ENCODE measurements around the gene GOLGA1. TPM values are rescaled to one million over a fixed set of nuclear protein-coding genes. Genes with fewer than 3 reads are reported as not detected.

Gene GOLGA1
- total RNA-seq, 2 experiments from 2014 or later, result 19.0 to 19.2 TPM

DNA sequence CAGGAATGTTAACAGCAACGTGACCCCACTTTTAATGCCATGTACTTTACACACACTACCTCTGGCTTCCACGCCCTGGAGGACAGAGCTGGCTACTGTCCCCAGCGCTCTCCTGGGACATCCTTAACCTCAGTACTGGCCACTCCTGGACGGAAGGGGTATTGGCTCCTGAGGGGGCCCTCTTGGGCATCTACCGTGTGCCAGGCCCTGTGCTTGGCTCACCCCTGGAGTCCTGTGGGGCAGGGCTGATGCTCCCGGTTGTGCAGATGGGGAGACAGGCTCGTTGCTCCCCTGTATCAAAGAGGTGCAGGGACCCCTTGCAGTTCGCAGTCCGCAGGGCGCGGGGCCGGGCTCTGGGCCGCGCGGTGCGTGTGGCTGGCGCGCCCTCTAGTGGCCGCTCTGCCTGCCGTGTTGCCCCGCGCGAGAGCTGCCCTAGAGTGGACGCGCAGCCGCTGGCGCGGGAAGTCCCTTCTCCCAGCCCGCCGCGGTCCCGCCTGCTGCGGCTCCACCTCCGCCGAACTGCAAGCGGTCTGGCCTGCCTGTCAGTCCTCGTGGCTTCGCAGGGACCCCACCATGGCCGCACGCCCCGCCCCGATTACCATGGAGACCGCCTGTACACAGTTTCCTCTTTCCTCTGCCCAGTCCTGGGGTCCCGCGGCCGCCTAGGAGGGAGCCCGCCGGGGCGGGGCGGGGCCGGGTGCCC is 87.9 kb downstream of the GOLGA1 start, which contains the start of gene WDR38:
Gene WDR38, plus strand, starts transcription at position 632 of the 703 bp plus-strand sequence. CDS start 72 bp downstream, outside the sequence.
- TF ChIP-seq EZH2phosphoT487 (IDR thresholded peaks at IDR 0.05; ENCODE audit: borderline replicate concordance, low read depth, low read length), result no peak
- TF ChIP-seq, protein P1, sequence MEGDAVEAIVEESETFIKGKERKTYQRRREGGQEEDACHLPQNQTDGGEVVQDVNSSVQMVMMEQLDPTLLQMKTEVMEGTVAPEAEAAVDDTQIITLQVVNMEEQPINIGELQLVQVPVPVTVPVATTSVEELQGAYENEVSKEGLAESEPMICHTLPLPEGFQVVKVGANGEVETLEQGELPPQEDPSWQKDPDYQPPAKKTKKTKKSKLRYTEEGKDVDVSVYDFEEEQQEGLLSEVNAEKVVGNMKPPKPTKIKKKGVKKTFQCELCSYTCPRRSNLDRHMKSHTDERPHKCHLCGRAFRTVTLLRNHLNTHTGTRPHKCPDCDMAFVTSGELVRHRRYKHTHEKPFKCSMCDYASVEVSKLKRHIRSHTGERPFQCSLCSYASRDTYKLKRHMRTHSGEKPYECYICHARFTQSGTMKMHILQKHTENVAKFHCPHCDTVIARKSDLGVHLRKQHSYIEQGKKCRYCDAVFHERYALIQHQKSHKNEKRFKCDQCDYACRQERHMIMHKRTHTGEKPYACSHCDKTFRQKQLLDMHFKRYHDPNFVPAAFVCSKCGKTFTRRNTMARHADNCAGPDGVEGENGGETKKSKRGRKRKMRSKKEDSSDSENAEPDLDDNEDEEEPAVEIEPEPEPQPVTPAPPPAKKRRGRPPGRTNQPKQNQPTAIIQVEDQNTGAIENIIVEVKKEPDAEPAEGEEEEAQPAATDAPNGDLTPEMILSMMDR (conservative IDR thresholded peaks at IDR 0.05; ENCODE audit: low read length), result peak; percentile 94

DNA sequence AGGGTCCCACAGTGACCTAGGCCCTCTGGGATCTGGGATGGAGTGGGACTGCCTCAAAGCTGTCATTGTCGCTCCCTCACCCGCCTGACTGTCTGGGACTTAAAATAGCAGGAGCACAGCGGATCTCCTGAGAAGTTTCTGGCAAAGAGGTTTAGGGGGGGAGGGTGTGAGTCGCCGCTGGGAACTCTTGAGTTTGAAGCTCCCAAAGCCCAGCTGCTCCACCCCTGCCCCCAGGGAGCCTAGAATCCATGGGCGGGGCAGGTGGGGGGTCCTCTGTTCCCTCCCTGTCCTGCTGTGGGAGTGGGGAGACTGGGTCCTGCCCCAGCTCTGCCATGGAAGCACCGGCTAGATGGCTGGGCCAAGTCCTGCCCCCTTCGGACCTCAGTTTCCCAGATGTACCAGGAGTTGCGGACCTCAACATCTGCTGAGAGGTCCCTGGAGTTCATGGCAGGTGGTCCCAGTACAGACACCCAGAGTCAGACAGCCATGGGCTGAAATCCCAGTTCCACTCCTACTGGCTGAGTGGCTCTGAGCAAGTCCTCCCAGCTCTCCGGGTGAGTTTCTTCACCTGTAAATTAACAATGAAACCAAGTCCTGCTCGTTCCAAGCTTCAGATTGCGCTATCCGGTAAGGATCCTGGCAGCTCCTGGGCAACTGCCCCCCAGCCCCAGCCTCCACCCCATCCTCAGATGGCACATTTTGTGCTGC is 88.6 kb downstream of the GOLGA1 start:
- ChIA-PET POLR2A (interaction anchor here (2.3 kb wide), 1 partner anchor 75 kb away, joined by 6 read pairs; the partner anchor contains the start of gene OLFML2A), CTCF (ENCODE audit: unreplicated experiment) (interaction anchor here (1.4 kb wide), 1 partner anchor 85 kb away, joined by 3 read pairs; no protein-coding TSS in a partner anchor)
- no peak for TF ChIP-seq EZH2phosphoT487 (IDR thresholded peaks at IDR 0.05; ENCODE audit: borderline replicate concordance, low read depth, low read length)
- Histone ChIP-seq H3K9me2 (ENCODE audit: insufficient read depth, low read length) (no peaks in the 10 kb centered on the region), H3K4me3 (ENCODE audit: low read depth, low read length, poor library complexity, severe bottlenecking) (no peak overlapping the region), H3K9me3 (ENCODE audit: low read length) (no peaks in the 10 kb centered on the region), H3K79me2 (ENCODE audit: insufficient read depth, low read depth, low read length) (no peaks in the 10 kb centered on the region), H3K4me2 (ENCODE audit: low read length) (peak overlapping the region; percentile 72), H3K36me3 (ENCODE audit: insufficient read depth, low read length) (peaks cover 13% of the 10 kb centered on the region), H3K27ac (ENCODE audit: low read depth, low read length, poor library complexity, severe bottlenecking) (no peak overlapping the region), H2AFZ (ENCODE audit: low read length) (peak overlapping the region; percentile 9; the same call in 1 of the 2 replicates), H3K4me1 (ENCODE audit: insufficient read depth, low read length, poor library complexity, severe bottlenecking) (peaks cover 11% of the 10 kb centered on the region), H4K20me1 (ENCODE audit: insufficient read depth, low read length) (no peaks in the 10 kb centered on the region)
- intact Hi-C loops (cut with micrococcal nuclease; ENCODE audit: unreplicated experiment), result loop anchor here (5.0 to 10.0 kb wide), 2 partner anchors 140 to 523 kb away; no protein-coding TSS in a partner anchor
- no TSS peak for BruUV-seq (replicated peaks)
- DNase-seq (ENCODE audit: low spot score), result no peak

More for the DNA sequence above, 87.9 kb downstream of the GOLGA1 start, which contains the start of gene WDR38:
- no peaks in the 10 kb centered on the region for H3K9me2 ChIP-seq (ENCODE audit: insufficient read depth, low read length)
- BruUV-seq (replicated peaks), result no TSS peak
- peak; percentile 76 for DNase-seq (ENCODE audit: low spot score)
- POLR2A ChIA-PET, result interaction anchor here (2.3 kb wide), 1 partner anchor 76 kb away, joined by 6 read pairs; the partner anchor contains the start of gene OLFML2A
- CTCF ChIA-PET (ENCODE audit: unreplicated experiment), result interaction anchor here (0.8 to 1.4 kb wide), 3 partner anchors 79 to 86 kb away, joined by 3 to 5 read pairs (median 3); partner anchors contain the start of gene NR6A1
- H3K36me3 ChIP-seq (ENCODE audit: insufficient read depth, low read length), result peaks cover 20% of the 10 kb centered on the region
- H3K9me3 ChIP-seq (ENCODE audit: low read length), result no peaks in the 10 kb centered on the region
- H3K4me2 ChIP-seq (ENCODE audit: low read length), result peak within 1 kb of the TSS; percentile 72
- no peak within 1 kb of the TSS for H3K27ac ChIP-seq (ENCODE audit: low read depth, low read length, poor library complexity, severe bottlenecking)
- peak within 1 kb of the TSS; percentile 9; the same call in 1 of the 2 replicates for H2AFZ ChIP-seq (ENCODE audit: low read length)
- intact Hi-C loops (cut with micrococcal nuclease; ENCODE audit: unreplicated experiment), result loop anchor here (1.0 to 10.0 kb wide), 5 partner anchors 41 to 522 kb away; no protein-coding TSS in a partner anchor
- H3K4me1 ChIP-seq (ENCODE audit: insufficient read depth, low read length, poor library complexity, severe bottlenecking), result peaks cover 11% of the 10 kb centered on the region
- no peaks in the 10 kb centered on the region for H3K79me2 ChIP-seq (ENCODE audit: insufficient read depth, low read depth, low read length)
- H4K20me1 ChIP-seq (ENCODE audit: insufficient read depth, low read length), result no peaks in the 10 kb centered on the region
- H3K4me3 ChIP-seq (ENCODE audit: low read depth, low read length, poor library complexity, severe bottlenecking), result peak within 1 kb of the TSS; percentile 63

DNA sequence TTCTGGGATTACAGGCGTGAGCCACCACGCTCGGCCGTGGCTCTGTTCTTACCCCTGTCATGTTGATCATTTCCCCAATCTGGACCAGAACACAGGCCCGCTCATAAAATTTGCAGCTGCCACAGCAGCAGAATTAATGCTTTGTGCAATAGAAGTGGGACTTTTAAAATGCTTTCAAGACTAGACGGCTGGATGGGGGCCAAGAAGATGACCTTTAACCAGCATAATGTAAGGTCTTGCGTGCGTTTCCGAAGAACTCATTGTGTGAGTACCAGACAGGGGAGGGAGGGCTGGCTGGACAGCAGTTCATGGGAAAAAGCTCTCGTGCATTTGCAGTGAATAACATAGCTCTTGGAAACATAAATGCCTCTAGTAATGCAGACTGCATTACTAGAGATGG is 91.1 kb downstream of the GOLGA1 start:
- ChIA-PET CTCF (ENCODE audit: unreplicated experiment) (no interaction called here), POLR2A (no interaction called here)
- no peak overlapping the region for H3K27ac ChIP-seq (ENCODE audit: low read depth, low read length, poor library complexity, severe bottlenecking)
- intact Hi-C loops (cut with micrococcal nuclease; ENCODE audit: unreplicated experiment), result loop anchor here (5.0 to 10.0 kb wide), 2 partner anchors 138 to 525 kb away; no protein-coding TSS in a partner anchor
- DNase-seq (ENCODE audit: low spot score), result no peak
- H3K4me1 ChIP-seq (ENCODE audit: insufficient read depth, low read length, poor library complexity, severe bottlenecking), result peaks cover 11% of the 10 kb centered on the region
- H3K79me2 ChIP-seq (ENCODE audit: insufficient read depth, low read depth, low read length), result no peaks in the 10 kb centered on the region
- TF ChIP-seq, protein P1 (conservative IDR thresholded peaks at IDR 0.05; ENCODE audit: low read length), result no peak
- TF ChIP-seq EZH2phosphoT487 (IDR thresholded peaks at IDR 0.05; ENCODE audit: borderline replicate concordance, low read depth, low read length), result no peak
- H3K4me2 ChIP-seq (ENCODE audit: low read length), result no peak overlapping the region
- no peaks in the 10 kb centered on the region for H3K9me3 ChIP-seq (ENCODE audit: low read length)
- no peak overlapping the region for H3K4me3 ChIP-seq (ENCODE audit: low read depth, low read length, poor library complexity, severe bottlenecking)
- H2AFZ ChIP-seq (ENCODE audit: low read length), result no peak overlapping the region
- H4K20me1 ChIP-seq (ENCODE audit: insufficient read depth, low read length), result no peaks in the 10 kb centered on the region
- H3K9me2 ChIP-seq (ENCODE audit: insufficient read depth, low read length), result no peaks in the 10 kb centered on the region
- no peaks in the 10 kb centered on the region for H3K36me3 ChIP-seq (ENCODE audit: insufficient read depth, low read length)
- no TSS peak for BruUV-seq (replicated peaks)
